ENCODE measurements around the gene RAMAC. TPM values are rescaled to one million over a fixed set of nuclear protein-coding genes. Genes with fewer than 3 reads are reported as not detected.
A peak's percentile ranks its signal among the peaks of the same experiment; 100 is the strongest.

Gene RAMAC
- total RNA-seq, 2 experiments from 2014 or later: 24.4 to 25.9 TPM

- DNase-seq: peak; percentile 61
- Mint-ChIP-seq H3K4me3 (peak within 1 kb of the TSS; percentile 73), H3K9me3 (no peaks in the 10 kb centered on the region), H3K4me1 (peaks cover 2% of the 10 kb centered on the region), H3K36me3 (no peaks in the 10 kb centered on the region), H3K27me3 (peaks cover 12% of the 10 kb centered on the region), H3K27ac (no peak within 1 kb of the TSS)
- POLR2A ChIA-PET: no interaction called here
- ATAC-seq (ENCODE audit: low read depth): peak; percentile 78
Measured at GRCh38 chr15:82952158-82953081, 33.6 kb upstream of the RAMAC start, which contains the start of gene HOMER2. Gene HOMER2, minus strand, starts transcription at chr15:82952720. Its CDS starts 185 bp downstream, at chr15:82952535.

GRCh38 chr15:82958638-82959037 lies 27.4 kb upstream of the RAMAC start:
- no peak overlapping the region for H3K27ac Mint-ChIP-seq
- H3K4me3 Mint-ChIP-seq: no peak overlapping the region
- peaks cover 4% of the 10 kb centered on the region for H3K4me1 Mint-ChIP-seq
- no peak for DNase-seq
- peaks cover 2% of the 10 kb centered on the region for H3K36me3 Mint-ChIP-seq
- no peaks in the 10 kb centered on the region for H3K9me3 Mint-ChIP-seq
- POLR2A ChIA-PET: no interaction called here
- peaks cover 3% of the 10 kb centered on the region for H3K27me3 Mint-ChIP-seq
- ATAC-seq (ENCODE audit: low read depth): no peak

GRCh38 chr15:82959423-82959822 lies 26.6 kb upstream of the RAMAC start:
- Mint-ChIP-seq H3K9me3 (no peaks in the 10 kb centered on the region), H3K36me3 (peaks cover 2% of the 10 kb centered on the region), H3K4me1 (peaks cover 4% of the 10 kb centered on the region), H3K27ac (no peak overlapping the region), H3K27me3 (peaks cover 5% of the 10 kb centered on the region), H3K4me3 (no peak overlapping the region)
- POLR2A ChIA-PET: no interaction called here
- DNase-seq (no peak), ATAC-seq (ENCODE audit: low read depth) (no peak)

GRCh38 chr15:82960766-82961165 lies 25.2 kb upstream of the RAMAC start:
- no peak overlapping the region for H3K4me3 Mint-ChIP-seq
- POLR2A ChIA-PET: no interaction called here

GRCh38 chr15:82963471-82964341 lies 22.3 kb upstream of the RAMAC start:
- Mint-ChIP-seq H3K27me3 (peaks cover 5% of the 10 kb centered on the region), H3K4me1 (peaks cover 20% of the 10 kb centered on the region), H3K27ac (no peak overlapping the region), H3K4me3 (no peak overlapping the region), H3K36me3 (peaks cover 2% of the 10 kb centered on the region), H3K9me3 (no peaks in the 10 kb centered on the region)
- no peak for ATAC-seq (ENCODE audit: low read depth)
- no peak for DNase-seq
- POLR2A ChIA-PET: no interaction called here

More at GRCh38 chr15:82960766-82961165, 25.2 kb upstream of the RAMAC start:
- ATAC-seq (ENCODE audit: low read depth) (no peak), DNase-seq (no peak)
- Mint-ChIP-seq H3K36me3 (peaks cover 2% of the 10 kb centered on the region), H3K9me3 (no peaks in the 10 kb centered on the region), H3K27me3 (peaks cover 5% of the 10 kb centered on the region), H3K4me1 (peaks cover 7% of the 10 kb centered on the region), H3K27ac (no peak overlapping the region)

GRCh38 chr15:82964890-82965289 lies 21.1 kb upstream of the RAMAC start:
- POLR2A ChIA-PET: no interaction called here

GRCh38 chr15:82966671-82967071 lies 19.3 kb upstream of the RAMAC start:
- Mint-ChIP-seq H3K4me3 (peak overlapping the region; percentile 44), H3K4me1 (peaks cover 21% of the 10 kb centered on the region), H3K9me3 (no peaks in the 10 kb centered on the region), H3K27me3 (peaks cover 8% of the 10 kb centered on the region), H3K27ac (peak overlapping the region; percentile 47), H3K36me3 (peaks cover 2% of the 10 kb centered on the region)
- ATAC-seq (ENCODE audit: low read depth) (peak; percentile 81), DNase-seq (no peak)
- POLR2A ChIA-PET: interaction anchor here (1.3 kb wide), 1 partner anchor 19 kb away, joined by 7 read pairs; the partner anchor contains the start of gene RAMAC

More at GRCh38 chr15:82964890-82965289, 21.1 kb upstream of the RAMAC start:
- peaks cover 2% of the 10 kb centered on the region for H3K36me3 Mint-ChIP-seq
- DNase-seq (no peak), ATAC-seq (ENCODE audit: low read depth) (no peak)
- no peak overlapping the region for H3K27ac Mint-ChIP-seq
- H3K4me1 Mint-ChIP-seq: peaks cover 21% of the 10 kb centered on the region
- H3K9me3 Mint-ChIP-seq: no peaks in the 10 kb centered on the region
- peaks cover 6% of the 10 kb centered on the region for H3K27me3 Mint-ChIP-seq
- H3K4me3 Mint-ChIP-seq: no peak overlapping the region

- no peak for ATAC-seq (ENCODE audit: low read depth)
- no peak for DNase-seq
- H3K27ac Mint-ChIP-seq: no peak overlapping the region
- H3K4me1 Mint-ChIP-seq: peaks cover 22% of the 10 kb centered on the region
- H3K27me3 Mint-ChIP-seq: peaks cover 8% of the 10 kb centered on the region
- H3K9me3 Mint-ChIP-seq: no peaks in the 10 kb centered on the region
- H3K4me3 Mint-ChIP-seq: no peak overlapping the region
- POLR2A ChIA-PET: interaction anchor here (0.6 kb wide), 1 partner anchor 14 kb away, joined by 3 read pairs; no protein-coding TSS in a partner anchor
- peaks cover 2% of the 10 kb centered on the region for H3K36me3 Mint-ChIP-seq
Measured at GRCh38 chr15:82968066-82968465, 17.9 kb upstream of the RAMAC start.

- peaks cover 3% of the 10 kb centered on the region for H3K27me3 Mint-ChIP-seq
- DNase-seq: no peak
Measured at GRCh38 chr15:82969353-82969752, 16.7 kb upstream of the RAMAC start.

GRCh38 chr15:82970078-82970686 lies 15.8 kb upstream of the RAMAC start:
- Mint-ChIP-seq H3K27me3 (peaks cover 3% of the 10 kb centered on the region), H3K4me3 (no peak overlapping the region), H3K27ac (no peak overlapping the region), H3K4me1 (peaks cover 24% of the 10 kb centered on the region), H3K9me3 (no peaks in the 10 kb centered on the region), H3K36me3 (peaks cover 2% of the 10 kb centered on the region)
- ATAC-seq (ENCODE audit: low read depth): no peak
- DNase-seq: no peak
- POLR2A ChIA-PET: interaction anchor here (2.8 kb wide), 1 partner anchor 16 kb away, joined by 10 read pairs; the partner anchor contains the start of gene RAMAC

More at GRCh38 chr15:82969353-82969752, 16.7 kb upstream of the RAMAC start:
- Mint-ChIP-seq H3K27ac (no peak overlapping the region), H3K4me3 (no peak overlapping the region), H3K9me3 (no peaks in the 10 kb centered on the region), H3K36me3 (peaks cover 2% of the 10 kb centered on the region), H3K4me1 (peaks cover 24% of the 10 kb centered on the region)
- POLR2A ChIA-PET: interaction anchor here (0.8 to 1.0 kb wide), 2 partner anchors 42 to 98 kb away, joined by 4 read pairs; partner anchors contain the start of genes BTBD1 and C15orf40
- ATAC-seq (ENCODE audit: low read depth): no peak

GRCh38 chr15:82970696-82971095 lies 15.3 kb upstream of the RAMAC start:
- no peak for ATAC-seq (ENCODE audit: low read depth)
- Mint-ChIP-seq H3K27me3 (peaks cover 3% of the 10 kb centered on the region), H3K9me3 (no peaks in the 10 kb centered on the region), H3K36me3 (peaks cover 2% of the 10 kb centered on the region), H3K4me1 (peaks cover 23% of the 10 kb centered on the region), H3K4me3 (no peak overlapping the region), H3K27ac (no peak overlapping the region)
- no peak for DNase-seq
- POLR2A ChIA-PET: interaction anchor here (2.8 kb wide), 1 partner anchor 15 kb away, joined by 10 read pairs; the partner anchor contains the start of gene RAMAC

GRCh38 chr15:82971218-82971984 lies 14.6 kb upstream of the RAMAC start:
- DNase-seq: no peak
- Mint-ChIP-seq H3K4me1 (peaks cover 16% of the 10 kb centered on the region), H3K36me3 (peaks cover 2% of the 10 kb centered on the region), H3K9me3 (no peaks in the 10 kb centered on the region), H3K27ac (no peak overlapping the region), H3K27me3 (peaks cover 3% of the 10 kb centered on the region), H3K4me3 (no peak overlapping the region)
- ATAC-seq (ENCODE audit: low read depth): no peak
- POLR2A ChIA-PET: interaction anchor here (2.8 kb wide), 1 partner anchor 15 kb away, joined by 10 read pairs; the partner anchor contains the start of gene RAMAC

All from activated naive CD8-positive, alpha-beta T cell treated with anti-CD3 and anti-CD28 coated beads, Interleukin-2, amount 10 ng/mL, durations not matched to agents 7 days and 5 days (primary cell).